ENCODE data around the gene IGFBP7. TPM values are rescaled to one million over a fixed set of nuclear protein-coding genes. Genes with fewer than 3 reads are reported as not detected.

Gene IGFBP7
- total and polyA plus RNA-seq, 2 of the 8 experiments (the other 6 are each of a cell fraction or from before 2014, with no cell fraction given) = 0.17 to 0.48 TPM

DNA sequence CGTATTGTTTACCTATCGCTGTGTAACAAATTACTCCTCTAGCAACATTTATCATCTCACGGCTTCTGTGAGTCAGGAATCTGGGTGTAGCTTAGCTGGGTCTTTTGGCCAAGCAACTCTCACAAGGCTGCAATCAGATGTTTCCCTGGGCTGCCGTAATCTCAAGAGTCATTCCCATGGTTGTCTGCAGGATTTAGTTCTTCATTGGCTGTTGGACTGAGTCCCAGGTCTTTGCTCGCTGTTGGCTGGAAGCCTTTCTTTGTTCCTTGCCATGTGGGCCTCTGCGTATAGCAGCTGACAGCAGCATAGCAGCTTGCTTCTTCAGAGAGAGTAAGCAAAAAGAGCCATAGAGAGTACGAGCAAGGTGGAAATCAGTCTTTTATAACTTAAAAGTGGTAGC is 114.7 kb downstream of the IGFBP7 start:
- Histone ChIP-seq H3K18ac (ENCODE audit: extremely low read depth, low read length) (no peak overlapping the region), H3K14ac (ENCODE audit: insufficient read length) (no peak overlapping the region), H3K56ac (replicated peaks; ENCODE audit: insufficient read length, low read depth, low read length) (no peak overlapping the region), H4K20me1 (replicated peaks in 1 of 2; ENCODE audit: control insufficient read depth in 1 of 2, insufficient read depth in 2 of 2, low read length in 2 of 2) (peaks cover 0 to 3% of the 10 kb centered on the region in 2 experiments), H3K9me3 (ENCODE audit: insufficient read depth in 2 of 2, low read depth in 1 of 2, low read length in 1 of 2) (no peaks in the 10 kb centered on the region), H2BK5ac (ENCODE audit: low read depth, low read length) (no peak overlapping the region), H3K79me1 (ENCODE audit: low read depth, low read length) (peaks cover 6% of the 10 kb centered on the region; the same call in 1 of the 2 replicates), H3K4ac (replicated peaks; ENCODE audit: insufficient read length, low read depth, low read length) (no peak overlapping the region), H4K8ac (ENCODE audit: extremely low read depth, insufficient read depth, low read length) (no peak overlapping the region), H2AFZ (ENCODE audit: low read length) (no peak overlapping the region), H4K5ac (ENCODE audit: insufficient read length, low read depth, low read length) (no peak overlapping the region), H2BK120ac (replicated peaks; ENCODE audit: low read depth, low read length) (no peak overlapping the region), H3K4me2 (ENCODE audit: insufficient read depth in 1 of 2, low read depth in 2 of 2, low read length in 2 of 2) (no peak overlapping the region), H3K4me3 (ENCODE audit: extremely low read depth in 1 of 4, insufficient read depth in 2 of 4, low read depth in 3 of 4, low read length in 4 of 4) (no peak overlapping the region), H3K36me3 (ENCODE audit: control insufficient read depth in 2 of 4, insufficient read depth in 4 of 4, low read length in 3 of 4) (peaks cover 15 to 67% (median 36%) of the 10 kb centered on the region in 4 experiments), H3K23ac (ENCODE audit: insufficient read length) (no peak overlapping the region), H3K27me3 (replicated peaks in 1 of 4; ENCODE audit: control insufficient read depth in 3 of 4, extremely low read depth in 1 of 4, insufficient read depth in 3 of 4, low read length in 3 of 4) (no peaks in the 10 kb centered on the region), H3K27ac (ENCODE audit: low read depth, low read length) (no peak overlapping the region), H3K23me2 (ENCODE audit: low read depth, low read length) (no peaks in the 10 kb centered on the region), H3K4me1 (replicated peaks in 1 of 4; ENCODE audit: control insufficient read depth in 3 of 4, insufficient read depth in 4 of 4, low read length in 3 of 4) (no peaks in the 10 kb centered on the region), H3K9ac (replicated peaks in 1 of 4; ENCODE audit: extremely low read depth in 1 of 4, low read depth in 3 of 4, low read length in 3 of 4) (no peak overlapping the region), H2BK20ac (ENCODE audit: low read length) (no peak overlapping the region), H2BK12ac (ENCODE audit: low read depth, low read length) (no peak overlapping the region), H2AK5ac (ENCODE audit: low read depth, low read length) (no peak overlapping the region), H2BK15ac (ENCODE audit: low read length) (no peak overlapping the region), H4K91ac (replicated peaks; ENCODE audit: insufficient read length, low read length) (no peak overlapping the region), H3K79me2 (ENCODE audit: control insufficient read depth in 1 of 2, insufficient read depth in 2 of 2, low read length in 2 of 2) (peaks cover 0 to 9% of the 10 kb centered on the region in 2 experiments; a peak in 1 of 4 replicates)
- 91% methylated on average over 7 of the region's 7 CpGs; no CpG with 5 or more reads in 1 of the 2 experiments for WGBS, 2 experiments (ENCODE audit: extremely low coverage in 1 of 2, insufficient coverage in 1 of 2, insufficient read length in 1 of 2, insufficient replicate concordance in 2 of 2, low coverage in 1 of 2, low lambda C conversion rate in 2 of 2, missing lambda C conversion rate in 1 of 2)
- FAIRE-seq (no peak), DNase-seq (ENCODE audit: low read depth in 1 of 2, low spot score in 2 of 2) (no peak)
- POLR2A ChIA-PET (ENCODE audit: partially characterized antibody) = interaction anchor here (1.1 to 1.7 kb wide), 2 partner anchors 17 to 18 kb away, joined by 4 to 8 read pairs; partner anchors contain the start of gene POLR2B
- CTCF ChIA-PET (ENCODE audit: partially characterized antibody) = no interaction called here
- no peak for TF ChIP-seq KDM4A (IDR thresholded peaks at IDR 0.05; ENCODE audit: low read depth, low read length, severe bottlenecking)
- TF ChIP-seq, protein P1, sequence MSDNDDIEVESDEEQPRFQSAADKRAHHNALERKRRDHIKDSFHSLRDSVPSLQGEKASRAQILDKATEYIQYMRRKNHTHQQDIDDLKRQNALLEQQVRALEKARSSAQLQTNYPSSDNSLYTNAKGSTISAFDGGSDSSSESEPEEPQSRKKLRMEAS (IDR thresholded peaks at IDR 0.05) = no peak
- TF ChIP-seq SP1 (IDR thresholded peaks at IDR 0.05; ENCODE audit: low read depth, low read length) = no peak
- TF ChIP-seq, protein P2, sequence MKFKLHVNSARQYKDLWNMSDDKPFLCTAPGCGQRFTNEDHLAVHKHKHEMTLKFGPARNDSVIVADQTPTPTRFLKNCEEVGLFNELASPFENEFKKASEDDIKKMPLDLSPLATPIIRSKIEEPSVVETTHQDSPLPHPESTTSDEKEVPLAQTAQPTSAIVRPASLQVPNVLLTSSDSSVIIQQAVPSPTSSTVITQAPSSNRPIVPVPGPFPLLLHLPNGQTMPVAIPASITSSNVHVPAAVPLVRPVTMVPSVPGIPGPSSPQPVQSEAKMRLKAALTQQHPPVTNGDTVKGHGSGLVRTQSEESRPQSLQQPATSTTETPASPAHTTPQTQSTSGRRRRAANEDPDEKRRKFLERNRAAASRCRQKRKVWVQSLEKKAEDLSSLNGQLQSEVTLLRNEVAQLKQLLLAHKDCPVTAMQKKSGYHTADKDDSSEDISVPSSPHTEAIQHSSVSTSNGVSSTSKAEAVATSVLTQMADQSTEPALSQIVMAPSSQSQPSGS (IDR thresholded peaks at IDR 0.05; ENCODE audit: low read length) = no peak
- TF ChIP-seq SP4 (IDR thresholded peaks at IDR 0.05; ENCODE audit: low read length) = no peak
- no peak for TF ChIP-seq SP2 (IDR thresholded peaks at IDR 0.05; ENCODE audit: low read length)
- TF ChIP-seq TAF1 (IDR thresholded peaks at IDR 0.05; ENCODE audit: low read depth, low read length) = no peak
- TF ChIP-seq CTBP2 (IDR thresholded peaks at IDR 0.05; ENCODE audit: borderline replicate concordance, insufficient read depth, insufficient read length, low read length) = no peak
- TF ChIP-seq, protein P3, sequence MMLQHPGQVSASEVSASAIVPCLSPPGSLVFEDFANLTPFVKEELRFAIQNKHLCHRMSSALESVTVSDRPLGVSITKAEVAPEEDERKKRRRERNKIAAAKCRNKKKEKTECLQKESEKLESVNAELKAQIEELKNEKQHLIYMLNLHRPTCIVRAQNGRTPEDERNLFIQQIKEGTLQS (IDR thresholded peaks at IDR 0.05; ENCODE audit: insufficient read depth, low read depth, low read length) = no peak
- TF ChIP-seq HDAC2 (IDR thresholded peaks at IDR 0.05; ENCODE audit: borderline replicate concordance in 1 of 2, low read depth in 2 of 2, low read length in 2 of 2) = no peak
- no peak for TF ChIP-seq CHD1 (IDR thresholded peaks at IDR 0.05; ENCODE audit: low read depth, low read length)
- no peak for TF ChIP-seq NRF1 (IDR thresholded peaks at IDR 0.05; ENCODE audit: low read depth, low read length)
